ENCODE measurements around the gene SRD5A3.

GRCh38 chr4:55346851-55347255, 811 bp downstream of the SRD5A3 start:
- TF ChIP-seq CTCF (conservative IDR thresholded peaks at IDR 0.05): no peak
- TF ChIP-seq EZH2 (IDR thresholded peaks at IDR 0.05; ENCODE audit: low read depth): no peak
